GM21576 (cell line): ENCODE measurements around the gene GAS1.

Experiments used
- ATAC-seq: cut with Tn5 transposase; IDR thresholded peaks from one replicate; pipeline ENCODE4 v1.9.1; 2021; ENCODE audit warnings: mild to moderate bottlenecking, moderate library complexity; ENCODE audit not compliant: unreplicated experiment

Gene GAS1

DNA sequence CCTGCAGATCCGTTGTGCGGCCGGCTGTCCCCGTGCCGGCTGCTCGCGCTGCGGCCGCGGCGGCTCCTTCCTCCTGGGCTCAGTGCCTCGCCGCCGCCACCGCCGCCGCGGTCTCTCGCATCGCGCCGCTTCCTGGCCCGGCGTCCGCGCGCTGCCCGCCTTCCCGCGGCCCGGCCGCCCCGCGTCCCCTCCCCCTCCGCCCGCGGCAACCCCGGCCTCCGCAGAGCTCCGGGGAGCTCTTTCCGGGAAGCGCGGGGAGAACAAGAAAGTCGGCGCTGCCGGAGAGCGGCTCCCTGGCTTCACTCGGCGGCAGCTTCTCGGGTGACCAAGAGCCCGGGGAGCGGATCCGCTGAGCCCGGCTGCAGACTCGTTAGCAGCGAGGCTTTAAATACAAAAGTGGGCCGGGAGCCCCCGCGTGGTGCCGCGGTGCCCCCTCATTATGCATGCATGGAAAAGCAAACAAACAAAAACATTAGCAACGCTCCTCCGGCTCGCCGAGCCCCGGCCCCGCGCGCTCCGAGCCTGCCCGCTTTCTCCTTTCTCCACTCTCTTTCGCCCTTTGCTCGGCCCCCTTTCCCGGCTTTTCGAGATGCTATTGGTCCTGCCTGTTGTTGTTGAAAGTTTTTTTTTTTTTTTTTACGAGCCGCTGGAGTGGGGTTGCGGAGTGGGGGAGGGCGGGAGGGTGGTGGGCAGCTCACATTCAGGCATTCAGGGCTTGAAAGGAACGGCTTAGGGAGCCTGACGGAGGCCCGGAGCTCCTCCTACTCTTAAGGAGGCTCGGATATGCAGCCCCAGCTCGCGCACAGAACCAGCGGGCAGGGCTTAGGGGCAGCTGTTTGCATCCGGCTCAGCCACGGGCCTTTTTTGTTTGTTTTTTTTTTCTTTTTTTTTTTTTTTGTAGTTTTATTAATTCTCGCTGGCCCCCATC lies at the start of gene GAS1:
Gene GAS1, minus strand, starts transcription at position 361 of the 928 bp plus-strand sequence. CDS start 727 bp downstream, outside the sequence.
- peak; percentile 46 for ATAC-seq

GRCh38 chr9:86994231-86994630 lies 46.9 kb upstream of the GAS1 start:
- ATAC-seq: no peak

DNA sequence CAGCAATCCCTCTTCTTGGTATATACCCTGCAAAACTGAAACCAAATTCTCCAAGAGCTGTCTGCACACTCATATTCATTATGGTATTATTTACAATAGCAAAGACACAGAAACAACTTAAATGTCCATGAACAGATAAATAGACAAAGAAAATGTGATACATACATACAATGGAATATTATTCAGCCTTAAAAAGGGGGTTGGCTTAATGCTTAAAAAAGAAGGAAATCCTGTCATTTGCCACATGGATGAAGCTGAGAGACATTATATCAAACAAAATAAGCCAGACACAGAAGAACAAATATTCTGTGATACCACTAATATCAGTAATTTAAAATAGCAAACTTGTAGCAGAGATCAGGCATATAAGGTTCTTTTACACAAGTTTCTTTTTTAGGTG lies 46.5 kb upstream of the GAS1 start:
- ATAC-seq: no peak

DNA sequence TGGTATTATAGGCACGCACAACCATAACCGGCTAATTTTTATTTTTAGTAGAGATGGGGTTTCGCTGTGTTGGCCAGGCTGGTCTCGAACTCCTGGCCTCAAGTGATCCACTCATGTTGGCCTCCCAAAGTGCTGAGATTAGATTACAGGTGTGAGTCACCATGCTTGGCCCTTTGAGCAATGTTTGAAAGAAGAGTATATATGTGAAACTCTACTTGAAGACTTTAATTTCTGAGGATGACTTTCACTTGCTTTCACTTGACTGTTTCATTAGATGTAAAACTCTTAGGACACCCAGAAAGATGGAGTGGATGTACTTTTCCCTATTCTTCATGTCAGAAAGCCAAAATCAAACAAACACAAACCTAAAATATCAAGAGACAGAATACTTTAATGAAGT lies 43.8 kb upstream of the GAS1 start:
- ATAC-seq: no peak

DNA sequence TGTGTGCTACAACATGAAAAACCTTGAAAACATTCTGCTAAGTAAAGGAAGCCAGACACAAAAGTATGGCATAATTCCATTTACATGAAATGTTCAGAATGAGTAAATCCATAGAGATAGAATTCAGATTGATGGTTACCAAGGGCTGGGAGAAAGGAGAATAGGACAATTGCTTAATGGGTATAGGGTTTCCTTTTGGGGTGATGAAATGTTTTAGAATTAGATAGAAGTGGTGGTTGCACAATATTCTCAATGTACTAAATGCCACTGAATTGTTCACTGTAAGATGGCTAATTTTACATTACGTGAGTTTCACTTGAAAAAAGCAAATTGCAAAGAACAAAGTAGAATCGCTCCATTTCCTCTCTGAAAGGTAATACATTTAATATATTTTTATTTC lies 43.0 kb upstream of the GAS1 start:
- no peak for ATAC-seq

DNA sequence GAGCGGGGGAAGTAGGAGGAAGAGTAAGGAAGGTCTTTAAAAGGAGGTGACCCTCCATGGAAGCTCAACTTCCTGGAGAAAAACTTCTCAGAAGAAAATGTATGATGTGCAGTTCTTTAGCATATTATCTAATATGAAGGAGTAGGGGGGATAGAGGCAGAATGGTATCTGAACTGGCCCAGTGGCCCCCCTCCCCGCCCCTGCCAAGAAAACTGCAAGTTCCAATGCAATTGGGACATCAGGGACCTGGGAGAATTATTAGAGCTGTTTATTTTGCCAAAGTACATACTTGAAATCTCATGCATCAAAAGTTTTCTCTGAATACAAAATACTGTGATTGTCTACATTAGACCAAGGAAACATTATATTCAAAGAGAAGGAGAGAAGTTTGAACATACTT lies 40.6 kb upstream of the GAS1 start:
- no peak for ATAC-seq

DNA sequence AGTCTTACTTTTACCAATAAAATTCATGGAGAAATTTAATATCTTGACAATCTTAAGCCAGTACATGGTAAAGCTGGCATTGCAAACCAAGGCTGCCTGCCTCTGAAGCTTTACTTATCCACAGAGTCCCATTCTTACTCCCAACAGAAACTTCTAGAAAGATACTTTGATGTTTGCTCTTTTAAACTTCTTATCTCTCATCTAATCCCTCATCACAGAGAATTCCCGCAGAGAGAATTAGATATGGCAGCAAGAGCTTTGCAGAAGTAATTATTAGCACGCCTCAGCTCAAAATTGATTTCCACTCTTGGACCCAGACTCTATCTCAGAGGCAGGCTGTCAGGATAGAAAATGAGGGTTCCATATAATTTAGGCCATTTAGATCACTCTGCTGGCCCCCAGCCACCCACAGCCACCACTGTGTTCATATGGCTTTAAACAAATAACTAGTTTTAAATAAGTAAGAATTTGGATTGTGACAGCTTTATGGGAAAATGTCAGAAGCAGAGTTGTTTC lies 37.9 kb upstream of the GAS1 start:
- no peak for ATAC-seq

DNA sequence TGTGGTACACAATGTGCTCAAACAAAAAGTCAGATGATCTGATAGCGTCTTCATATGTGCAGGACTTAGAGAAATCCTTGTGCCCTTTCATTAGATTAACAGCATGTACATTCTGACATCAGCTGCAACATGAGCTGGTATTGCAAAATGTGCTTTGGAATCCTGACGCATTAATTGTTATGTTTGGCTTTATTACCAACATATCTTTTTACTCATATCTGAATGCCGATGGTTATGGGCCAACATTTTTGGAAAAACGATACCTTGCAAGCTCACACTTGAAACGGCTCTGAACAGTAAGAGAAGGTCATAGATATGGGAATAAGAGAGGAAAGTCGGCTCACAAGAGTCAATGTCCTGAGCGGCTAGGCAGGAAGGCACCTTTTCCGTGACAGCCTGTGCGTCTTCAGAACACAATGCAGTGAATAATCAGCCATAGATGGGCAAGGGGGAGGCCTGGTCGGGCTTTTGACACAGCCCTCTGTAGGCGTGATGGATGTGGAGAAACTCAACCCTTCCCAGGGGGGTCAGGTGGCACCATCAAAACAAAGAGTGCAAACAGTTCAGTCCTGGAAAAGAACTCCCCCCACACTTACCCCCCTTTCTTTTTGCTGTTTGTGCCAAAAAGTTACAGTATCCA lies 36.4 kb upstream of the GAS1 start:
- no peak for ATAC-seq

DNA sequence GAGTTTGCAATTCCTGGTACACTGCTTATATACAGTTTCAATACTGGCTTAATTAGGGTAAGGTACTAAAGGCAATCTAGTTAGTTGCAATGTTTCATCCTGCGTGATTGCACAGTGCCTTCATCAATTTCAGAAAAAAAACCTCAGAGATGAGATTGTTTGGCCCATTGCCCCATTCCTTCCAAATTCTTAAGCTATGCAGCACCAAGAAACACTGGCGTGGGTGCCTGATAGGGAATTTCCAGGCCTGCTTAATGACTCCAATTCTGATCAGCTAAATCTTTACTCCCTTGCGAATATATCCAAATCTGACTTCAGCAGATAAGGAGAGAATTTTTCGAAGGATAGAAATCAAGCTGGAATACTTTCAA lies 35.9 kb upstream of the GAS1 start:
- ATAC-seq: no peak

GRCh38 chr9:86980802-86981201 lies 33.5 kb upstream of the GAS1 start:
- ATAC-seq: no peak

DNA sequence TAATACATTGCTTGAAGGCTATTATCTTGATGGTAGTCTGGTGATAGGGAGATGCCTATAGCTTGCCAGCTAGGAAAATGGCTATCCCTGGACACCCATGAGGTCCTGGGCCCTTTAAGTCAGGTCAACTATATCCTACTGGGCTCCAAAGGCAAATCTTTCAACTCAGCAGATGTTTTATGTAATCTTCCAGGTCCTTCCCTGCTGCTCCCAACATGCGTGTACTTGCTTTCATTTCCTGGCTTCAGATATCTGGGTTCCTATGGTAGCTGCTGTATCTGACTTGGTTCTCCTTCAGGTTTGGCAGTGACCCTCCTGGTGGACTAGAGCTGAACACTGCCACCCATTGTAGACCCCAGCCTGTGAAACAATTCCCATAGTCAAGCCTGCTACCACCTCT lies 32.4 kb upstream of the GAS1 start:
- ATAC-seq: no peak

GRCh38 chr9:86978922-86979474 lies 31.7 kb upstream of the GAS1 start:
- no peak for ATAC-seq

DNA sequence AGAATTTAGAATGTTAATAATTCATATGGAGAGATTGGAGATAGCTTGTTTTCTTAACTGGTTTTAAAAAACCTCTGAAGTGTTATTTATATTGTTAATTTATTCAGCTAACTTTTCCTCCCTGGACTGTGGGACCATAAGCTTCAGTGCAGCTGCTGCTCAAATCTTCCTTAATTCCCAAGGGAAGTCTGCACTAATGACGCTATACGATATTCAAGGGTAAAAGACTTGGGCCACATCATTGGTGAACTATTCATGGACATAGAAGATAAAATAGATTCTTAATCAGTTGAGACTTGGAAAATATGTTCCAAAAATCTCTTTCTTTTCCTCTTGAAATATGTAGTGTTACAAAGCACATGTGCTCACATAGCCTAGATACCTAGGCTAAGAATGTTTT lies 31.1 kb upstream of the GAS1 start:
- no peak for ATAC-seq

- no peak for ATAC-seq
Measured at GRCh38 chr9:86977205-86977835, 30.0 kb upstream of the GAS1 start.

GRCh38 chr9:86975606-86976005 lies 28.3 kb upstream of the GAS1 start:
- no peak for ATAC-seq

DNA sequence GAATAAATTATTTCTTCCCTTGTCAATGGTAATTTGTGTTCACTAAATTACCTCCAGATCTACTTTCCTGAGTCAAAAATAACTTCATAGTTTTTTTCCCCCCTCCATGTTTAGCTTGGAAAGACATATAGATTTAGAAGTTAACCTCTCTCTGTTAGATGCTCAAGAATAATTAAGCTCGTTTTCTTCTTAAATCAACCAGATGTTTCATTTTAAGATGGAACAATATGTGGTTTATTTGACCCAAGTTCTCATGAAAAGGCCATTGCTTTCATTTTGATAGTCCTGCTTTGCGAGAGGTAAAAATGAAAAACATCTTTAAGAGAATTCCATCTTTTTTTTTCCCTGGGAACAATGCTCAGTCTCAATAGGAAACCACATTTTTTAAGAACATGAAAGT lies 27.7 kb upstream of the GAS1 start:
- ATAC-seq: no peak

GRCh38 chr9:86974421-86974820 lies 27.1 kb upstream of the GAS1 start:
- no peak for ATAC-seq

GRCh38 chr9:86971742-86972141 lies 24.4 kb upstream of the GAS1 start:
- ATAC-seq: no peak

DNA sequence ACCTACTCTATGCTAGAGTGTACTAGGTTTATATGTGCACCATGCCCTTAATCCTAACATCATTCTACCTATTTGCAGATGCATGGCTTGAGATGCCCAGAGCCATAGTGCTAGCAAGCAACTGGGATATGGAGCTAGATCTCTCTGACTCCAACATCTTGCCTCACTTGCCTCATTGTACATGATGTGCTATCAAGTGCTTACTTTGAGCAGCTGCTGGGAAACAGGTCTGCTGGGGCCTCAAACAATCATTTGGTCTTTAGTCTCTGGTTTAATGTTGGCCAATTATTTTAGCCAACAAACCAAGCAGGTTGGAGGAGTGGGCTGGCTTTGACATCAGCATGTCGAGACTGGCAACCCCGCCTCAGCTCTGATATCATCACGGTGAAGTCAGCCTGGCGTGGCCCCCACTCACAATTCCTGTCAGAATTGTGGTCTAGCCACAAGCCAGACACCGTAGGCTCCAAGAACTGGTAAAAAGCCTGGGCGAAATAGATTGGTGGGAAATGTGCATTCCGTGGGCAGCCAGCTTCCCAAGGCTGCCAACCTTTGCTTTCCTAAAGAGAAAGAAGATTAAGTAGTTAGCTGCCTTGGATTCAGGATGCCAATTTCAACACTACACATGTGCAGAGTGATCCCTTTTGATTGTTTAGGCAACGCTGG lies 21.1 kb upstream of the GAS1 start:
- ATAC-seq: no peak

DNA sequence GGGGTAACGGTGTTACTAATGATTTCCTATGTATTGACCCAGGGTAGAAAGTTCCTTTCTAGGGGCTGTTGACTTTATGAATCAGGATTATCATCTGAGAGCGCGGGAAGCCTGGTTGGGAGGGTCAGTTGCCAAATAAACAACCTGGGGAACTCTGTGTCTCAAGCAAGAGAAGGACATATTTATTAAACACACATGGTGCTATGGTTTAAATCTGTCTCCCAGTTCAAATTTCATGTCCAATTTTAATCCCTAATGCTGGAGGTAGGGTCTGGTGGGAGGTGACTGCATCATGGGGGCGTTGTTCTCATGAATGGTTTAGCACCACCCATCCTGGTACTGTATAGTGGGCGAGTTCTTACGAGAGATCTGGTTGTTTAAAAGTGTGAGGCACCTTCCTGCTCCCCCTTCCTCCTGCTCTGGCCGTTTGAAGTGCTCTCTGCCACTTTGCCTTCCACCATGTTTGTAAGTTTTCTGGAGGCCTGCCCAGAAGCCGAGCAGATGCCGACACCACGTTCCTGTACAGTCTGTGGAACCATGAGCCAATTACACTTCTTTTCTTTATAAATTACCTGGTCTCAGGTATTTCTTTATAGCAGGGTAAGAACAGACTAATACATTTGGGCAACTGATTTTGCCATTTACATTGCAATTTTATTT lies 19.7 kb upstream of the GAS1 start:
- no peak for ATAC-seq
